NCI-H1930 (cell line): Measurements from ENCODE around the gene ZBTB18.

Experiments used
- DNase-seq, 2 experiments: peaks; one replicate each; lab custom pipeline; 2025; lab: John Stamatoyannopoulos, UW

Gene ZBTB18

GRCh38 chr1:244062156-244062725 is 11.2 kb downstream of the ZBTB18 start:
- DNase-seq, result no peak

DNA sequence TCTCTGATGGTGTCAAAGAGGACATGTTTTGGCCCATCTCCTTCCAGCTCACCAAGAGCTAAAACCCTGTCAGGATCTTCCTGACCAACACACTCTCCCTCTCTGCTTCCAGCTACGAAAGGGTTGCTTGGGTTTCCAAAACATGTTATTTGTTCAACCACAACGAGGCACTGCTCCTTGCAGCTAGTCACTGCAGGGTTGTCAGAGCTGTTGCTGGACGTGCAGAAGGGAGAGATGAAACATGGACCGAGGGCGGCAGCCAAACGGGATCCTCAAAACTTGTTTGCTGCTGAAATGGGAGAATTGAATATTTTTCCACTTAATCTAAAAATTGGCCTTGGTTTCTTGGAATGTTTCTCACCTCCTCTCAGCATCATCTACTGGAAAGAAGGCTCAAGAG is 12.4 kb downstream of the ZBTB18 start:
- peak in 1 of 2 experiments; percentile 8 for DNase-seq

- DNase-seq, result no peak
Observed at GRCh38 chr1:244064621-244065020, 13.5 kb downstream of the ZBTB18 start.

DNA sequence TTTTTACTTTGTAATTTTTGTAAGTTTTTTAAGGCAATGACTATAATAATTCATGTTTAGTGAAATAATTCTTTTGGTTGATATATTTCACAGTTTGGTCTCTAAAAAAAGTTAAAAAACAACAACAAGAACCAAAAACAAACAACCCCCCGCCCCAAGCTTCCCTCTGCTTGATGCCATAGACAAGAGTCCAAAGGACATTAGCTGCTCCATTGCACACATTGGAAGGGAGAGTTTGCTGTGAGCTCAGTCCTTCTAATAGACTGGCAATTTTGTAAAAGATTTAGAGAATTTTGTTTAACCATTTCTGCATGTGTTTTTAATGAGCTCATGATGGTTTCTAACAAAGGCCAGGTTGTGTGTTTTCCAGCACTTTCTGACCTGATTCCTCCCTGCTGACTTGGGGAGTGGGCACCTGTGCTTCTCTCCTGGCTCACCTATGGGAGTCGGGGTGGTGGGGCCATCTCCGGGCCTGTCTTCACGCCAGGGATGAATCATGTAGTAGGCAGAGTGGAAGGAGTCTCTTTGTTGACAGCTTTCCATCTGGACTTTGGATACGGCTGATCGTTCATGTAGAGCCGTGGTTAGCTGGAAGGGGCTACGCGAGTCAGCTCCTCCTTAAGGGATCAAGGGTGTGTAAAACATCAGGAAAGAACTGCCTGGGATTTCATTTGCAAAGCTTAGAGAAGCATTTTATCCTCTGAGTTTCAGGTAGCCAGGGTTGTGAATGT is 14.1 kb downstream of the ZBTB18 start:
- DNase-seq, result no peak

GRCh38 chr1:244065960-244066388 is 14.9 kb downstream of the ZBTB18 start:
- DNase-seq, result no peak

- no peak for DNase-seq
Observed at GRCh38 chr1:244066954-244067716, 16.1 kb downstream of the ZBTB18 start.

- DNase-seq, result no peak
Observed at GRCh38 chr1:244067893-244068292, 16.8 kb downstream of the ZBTB18 start.

DNA sequence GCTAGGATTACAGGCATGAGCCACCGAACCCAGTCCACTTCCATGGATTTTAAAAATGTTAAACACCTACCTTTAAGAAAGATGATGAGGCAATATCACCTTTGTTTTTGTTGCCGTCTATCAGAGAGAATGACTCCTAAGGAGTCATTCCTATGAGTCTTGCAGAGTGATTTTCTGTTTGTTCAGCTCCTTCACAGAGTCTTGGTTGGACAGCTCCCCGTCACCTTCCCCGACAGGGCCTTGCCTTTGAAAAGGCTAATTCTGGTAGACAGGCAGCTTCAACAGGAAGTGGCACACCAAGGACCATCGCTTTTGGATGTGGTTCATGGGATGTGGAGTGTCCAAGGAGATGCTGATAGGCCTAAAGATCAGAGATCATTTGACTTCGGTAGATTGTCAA is 17.5 kb downstream of the ZBTB18 start:
- DNase-seq, result no peak

DNA sequence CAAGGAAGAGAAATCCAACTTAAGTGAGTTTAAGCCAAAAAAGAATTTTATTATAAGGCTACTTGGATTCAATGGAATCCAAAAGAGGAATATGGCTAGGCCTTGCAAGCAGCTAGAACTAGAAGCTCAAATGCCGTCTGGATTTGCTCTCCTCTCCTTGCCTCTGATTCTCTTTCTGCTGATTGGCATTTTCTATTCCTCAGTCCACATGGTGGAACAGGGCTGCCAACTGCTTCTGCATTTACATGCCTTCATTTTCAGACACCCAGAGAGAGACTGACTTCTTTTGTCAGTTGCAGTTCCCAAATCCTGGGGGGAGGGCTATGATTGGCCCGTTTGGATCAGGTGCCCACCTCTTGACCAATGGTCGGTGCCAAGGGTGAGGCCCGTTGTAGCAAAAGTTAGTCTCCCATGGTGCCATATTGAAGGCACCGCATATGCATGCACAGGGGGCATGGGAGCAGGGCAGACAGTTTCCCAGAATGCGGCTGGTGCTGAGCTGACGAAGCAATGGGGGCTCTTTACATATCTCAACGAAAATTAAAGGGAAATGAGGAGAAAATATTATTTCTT is 18.3 kb downstream of the ZBTB18 start:
- DNase-seq, result no peak

- no peak for DNase-seq
Observed at GRCh38 chr1:244074559-244075171, 23.6 kb downstream of the ZBTB18 start.

- no peak for DNase-seq
Observed at GRCh38 chr1:244075247-244075722, 24.2 kb downstream of the ZBTB18 start.

- DNase-seq, result no peak
Observed at GRCh38 chr1:244076740-244077139, 25.7 kb downstream of the ZBTB18 start.

- DNase-seq, result no peak
Observed at GRCh38 chr1:244077473-244078220, 26.6 kb downstream of the ZBTB18 start.

DNA sequence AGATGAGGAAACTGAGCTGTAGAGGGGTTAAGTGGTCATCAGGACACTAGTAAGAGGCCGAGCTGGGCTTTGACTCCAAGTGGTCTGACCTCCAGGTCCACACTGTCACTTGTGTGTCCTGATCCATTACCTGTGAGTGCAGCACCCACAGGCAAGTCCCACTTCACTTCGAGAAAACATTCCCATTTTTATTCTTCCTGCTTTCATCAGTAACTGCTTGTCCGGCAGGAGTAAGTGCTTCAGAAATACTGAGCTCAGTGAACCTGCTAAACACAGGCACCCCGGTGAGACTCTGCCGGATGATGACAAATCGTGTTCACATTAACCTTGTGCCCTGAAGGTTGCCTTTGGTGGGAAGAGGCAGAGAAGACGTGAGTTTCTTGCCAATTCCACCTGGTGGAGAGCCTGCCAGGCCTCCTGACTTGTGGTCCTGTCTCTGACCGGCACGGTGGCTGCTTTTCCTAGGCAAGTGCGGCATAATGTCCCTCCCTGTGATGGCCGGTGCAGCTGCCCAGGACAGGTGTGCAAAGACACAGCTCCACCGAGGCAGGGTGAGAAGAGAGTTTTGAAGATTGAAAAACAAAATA is 29.4 kb downstream of the ZBTB18 start:
- DNase-seq, result no peak

- DNase-seq, result no peak
Observed at GRCh38 chr1:244082969-244083368, 31.9 kb downstream of the ZBTB18 start.

GRCh38 chr1:244083383-244083943 is 32.4 kb downstream of the ZBTB18 start:
- DNase-seq, result no peak

- DNase-seq, result no peak
Observed at GRCh38 chr1:244084763-244085162, 33.7 kb downstream of the ZBTB18 start.

DNA sequence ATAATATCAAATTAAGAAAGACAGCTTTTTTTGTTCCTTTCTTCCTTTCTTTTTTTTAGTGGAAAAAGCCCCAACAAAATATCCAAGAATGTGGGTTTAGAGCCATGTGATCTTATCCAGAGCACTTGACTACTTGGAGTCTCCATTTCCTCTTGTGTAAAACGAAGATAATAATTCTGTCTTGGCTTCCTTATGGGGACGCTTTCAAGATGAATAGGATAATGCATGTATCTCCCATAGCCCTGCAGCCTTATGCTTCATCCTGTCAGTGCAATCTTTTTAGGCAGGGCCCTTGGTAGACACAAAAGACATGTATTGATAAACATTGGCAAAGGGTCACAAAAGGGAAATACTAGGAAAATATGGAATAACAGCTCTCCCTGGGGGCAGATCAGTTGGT is 34.8 kb downstream of the ZBTB18 start:
- no peak for DNase-seq

GRCh38 chr1:244087021-244087560 is 36.0 kb downstream of the ZBTB18 start:
- DNase-seq, result no peak

- DNase-seq, result no peak
Observed at GRCh38 chr1:244087611-244088010, 36.5 kb downstream of the ZBTB18 start.
